Myometrial cell (primary cell): ENCODE results near the gene B4GALT3. TPM values are rescaled to one million over a fixed set of nuclear protein-coding genes. Genes with fewer than 3 reads are reported as not detected.

Source experiments
- total RNA-seq: library from RNA; depleted of rRNA; stranded (reverse); fragments of >200 nt; gene quantifications from 2 replicates; pipeline ENCODE4 v1.2.3, GENCODE V29; 2015

B4GALT3 gene
- 36.0 and 42.1 TPM in 2 replicates for total RNA-seq

DNA sequence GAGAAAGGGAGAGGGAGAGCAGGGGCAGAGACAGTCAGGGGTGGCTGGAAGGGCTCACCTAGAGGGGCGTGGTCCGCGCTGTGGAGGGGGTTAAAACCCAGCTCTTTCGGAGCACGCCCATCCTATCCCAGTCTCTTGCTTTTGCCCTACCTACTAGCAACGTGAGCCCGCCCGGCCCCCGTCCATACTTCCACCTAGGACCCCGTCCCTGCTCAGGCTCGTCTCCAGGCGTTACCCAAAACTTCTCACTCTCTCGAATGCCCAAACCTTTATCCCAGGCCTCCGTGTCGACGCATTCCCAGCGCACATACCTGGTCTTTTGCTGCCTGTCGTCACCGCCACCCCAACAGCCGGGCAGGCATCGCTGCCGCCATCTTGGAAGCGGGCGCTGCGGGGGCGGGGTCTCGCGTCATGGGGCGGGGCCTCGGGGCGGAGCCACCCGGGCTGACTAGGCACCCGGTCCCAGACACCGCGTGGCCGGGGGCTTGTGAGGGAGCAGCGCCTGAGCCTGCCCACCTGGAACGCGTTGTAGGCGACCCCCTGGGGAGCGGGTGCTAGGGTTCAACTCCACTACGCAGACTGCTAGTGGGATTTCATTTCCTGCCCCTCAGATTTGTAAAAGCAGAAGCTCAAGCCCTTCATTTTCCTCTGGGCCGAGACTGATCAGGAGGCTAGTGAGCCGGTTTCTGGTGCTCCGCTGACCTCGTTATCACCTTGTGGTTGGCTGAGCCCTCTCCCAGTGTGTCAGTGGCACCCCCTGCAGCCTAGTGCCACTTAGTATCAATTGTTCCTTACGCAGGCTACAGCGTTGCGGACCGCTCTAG, at the start of gene B4GALT3:
Gene B4GALT3 (minus strand): TSS at position 396 of the 824 bp plus-strand sequence. CDS start 1,447 bp downstream, outside the sequence.

DNA sequence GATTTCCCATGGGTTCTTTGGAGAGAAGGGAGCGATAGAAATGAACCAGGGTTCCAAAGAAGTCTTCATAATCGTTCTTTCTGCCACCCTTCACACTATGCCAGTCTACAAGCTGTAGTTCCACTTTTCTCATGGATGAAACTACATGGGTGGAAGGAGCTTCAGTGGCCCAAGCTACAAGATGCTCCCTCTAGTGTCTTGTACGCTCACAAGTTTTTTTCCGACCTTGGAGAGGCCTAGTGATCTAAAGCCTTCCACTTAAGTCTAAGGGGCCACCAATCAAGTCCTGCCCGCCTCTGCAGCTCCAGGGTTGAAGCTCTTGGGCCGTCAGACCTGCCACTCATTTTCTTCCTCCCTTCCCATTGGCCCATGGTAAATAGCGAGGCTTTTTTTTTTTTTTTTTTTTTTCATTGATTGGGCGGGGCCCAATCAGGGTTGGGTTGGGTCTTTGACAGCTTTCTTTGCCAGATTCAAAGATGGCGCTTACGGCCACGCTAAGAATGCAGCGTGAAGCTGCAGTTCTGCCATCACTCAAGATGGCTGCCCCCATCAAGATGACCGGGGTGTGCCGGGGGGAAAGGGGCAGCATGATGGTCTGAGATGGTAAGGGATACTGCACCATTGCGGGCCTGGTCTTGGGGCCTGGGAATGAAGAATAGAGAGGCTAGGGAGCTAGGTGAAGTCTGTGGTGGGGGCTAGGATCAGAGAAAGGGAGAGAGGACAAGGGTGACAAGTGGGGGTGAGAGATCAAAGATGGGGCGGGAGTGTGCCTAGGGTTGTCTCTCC, 48.4 kb upstream of the B4GALT3 start, which contains the start of gene TOMM40L:
Gene TOMM40L (plus strand): TSS at position 527 of the 786 bp plus-strand sequence. CDS start 430 bp downstream, outside the sequence.

DNA sequence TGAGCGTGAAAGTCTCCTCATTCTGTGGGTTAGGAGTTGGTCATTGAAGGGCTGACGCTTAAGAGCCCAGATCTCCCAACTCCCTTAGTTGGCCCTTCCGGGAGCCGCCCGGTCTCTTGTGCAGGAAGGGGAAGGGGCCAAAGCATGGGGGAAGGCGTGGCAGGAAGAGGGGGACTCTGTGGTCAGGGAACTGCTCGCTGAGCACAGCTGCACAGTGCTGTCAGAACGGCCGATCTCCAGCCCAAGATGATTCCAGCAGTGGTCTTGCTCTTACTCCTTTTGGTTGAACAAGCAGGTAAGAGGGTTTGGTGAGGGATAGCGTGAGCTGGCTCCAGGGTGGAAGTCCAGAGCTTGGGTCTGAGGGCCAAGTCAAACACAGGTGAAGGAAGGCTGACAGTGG, 37.8 kb upstream of the B4GALT3 start, which contains the start of gene FCER1G:
Gene FCER1G (plus strand): TSS at position 220 of the 400 bp plus-strand sequence. CDS start 27 bp downstream, at position 247.

DNA sequence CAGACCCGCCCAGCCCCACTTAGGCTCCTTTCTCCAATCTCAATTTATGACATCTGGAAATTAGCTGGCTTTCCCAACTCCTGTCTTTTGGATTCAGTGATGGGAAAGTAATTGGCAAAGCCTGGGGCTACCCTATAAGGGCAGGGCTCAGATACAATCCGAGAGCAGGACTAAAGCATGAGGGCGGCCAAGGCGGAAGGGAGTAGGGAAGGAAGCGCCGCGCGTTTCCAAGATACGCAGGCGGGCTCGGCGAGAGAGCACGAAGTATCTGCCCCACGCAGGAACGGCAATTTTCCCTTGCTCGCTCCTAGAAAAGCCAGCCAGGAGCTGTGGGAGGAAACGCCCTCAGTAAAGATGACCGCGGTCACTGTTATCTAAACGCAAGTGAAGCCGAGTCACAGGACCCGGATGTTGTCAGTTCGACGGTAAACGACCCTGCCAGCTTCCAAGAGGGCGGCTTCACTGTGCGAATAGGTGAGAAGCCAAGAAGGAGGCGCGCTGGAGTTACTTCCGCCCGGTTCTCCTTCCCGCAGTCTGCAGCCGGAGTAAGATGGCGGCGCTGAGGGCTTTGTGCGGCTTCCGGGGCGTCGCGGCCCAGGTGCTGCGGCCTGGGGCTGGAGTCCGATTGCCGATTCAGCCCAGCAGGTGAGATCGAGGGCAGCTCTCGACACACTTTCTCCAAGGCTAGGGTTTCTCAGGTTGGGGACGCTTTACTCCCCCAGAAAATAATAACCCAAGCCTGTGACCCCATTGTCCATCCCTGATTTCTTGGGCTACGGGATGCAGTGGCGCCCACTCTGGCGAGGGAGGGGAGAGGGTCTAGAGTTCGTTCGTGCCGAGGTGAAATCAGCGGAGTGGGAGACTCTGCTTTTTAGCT, 24.8 kb upstream of the B4GALT3 start, which contains the start of gene NDUFS2:
Gene NDUFS2 (plus strand): TSS at position 532 of the 877 bp plus-strand sequence. CDS start 19 bp downstream, at position 551.

DNA sequence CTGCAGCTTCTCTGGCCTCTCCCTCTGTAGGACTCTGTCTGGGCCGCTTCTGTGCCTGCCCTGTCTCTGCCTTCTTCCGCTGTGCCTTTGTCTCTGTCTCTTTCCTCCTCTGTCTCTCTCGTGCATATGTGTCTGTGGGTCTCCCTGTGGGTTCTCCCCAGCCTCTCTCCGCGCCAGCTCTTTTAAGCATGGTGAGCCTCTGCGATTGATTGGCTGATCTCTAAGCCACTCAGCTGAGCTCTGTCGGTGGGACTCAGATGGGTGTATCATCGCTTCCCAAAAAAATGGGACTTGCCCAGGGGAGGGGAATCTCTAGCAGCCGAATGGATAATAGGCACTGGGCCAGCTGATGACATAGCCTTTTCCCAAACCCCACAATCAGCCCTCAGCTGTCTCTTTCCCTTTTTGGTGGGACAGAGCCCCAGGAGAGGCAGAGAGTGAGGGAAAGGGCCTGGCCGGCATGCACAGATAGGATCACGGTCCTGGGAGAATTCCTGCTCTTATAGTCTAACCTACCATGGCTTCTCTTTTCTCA, 21.7 kb upstream of the B4GALT3 start, which contains the start of gene ADAMTS4:
Gene ADAMTS4 (minus strand): TSS at position 158 of the 535 bp plus-strand sequence. CDS start 427 bp downstream, outside the sequence.

DNA sequence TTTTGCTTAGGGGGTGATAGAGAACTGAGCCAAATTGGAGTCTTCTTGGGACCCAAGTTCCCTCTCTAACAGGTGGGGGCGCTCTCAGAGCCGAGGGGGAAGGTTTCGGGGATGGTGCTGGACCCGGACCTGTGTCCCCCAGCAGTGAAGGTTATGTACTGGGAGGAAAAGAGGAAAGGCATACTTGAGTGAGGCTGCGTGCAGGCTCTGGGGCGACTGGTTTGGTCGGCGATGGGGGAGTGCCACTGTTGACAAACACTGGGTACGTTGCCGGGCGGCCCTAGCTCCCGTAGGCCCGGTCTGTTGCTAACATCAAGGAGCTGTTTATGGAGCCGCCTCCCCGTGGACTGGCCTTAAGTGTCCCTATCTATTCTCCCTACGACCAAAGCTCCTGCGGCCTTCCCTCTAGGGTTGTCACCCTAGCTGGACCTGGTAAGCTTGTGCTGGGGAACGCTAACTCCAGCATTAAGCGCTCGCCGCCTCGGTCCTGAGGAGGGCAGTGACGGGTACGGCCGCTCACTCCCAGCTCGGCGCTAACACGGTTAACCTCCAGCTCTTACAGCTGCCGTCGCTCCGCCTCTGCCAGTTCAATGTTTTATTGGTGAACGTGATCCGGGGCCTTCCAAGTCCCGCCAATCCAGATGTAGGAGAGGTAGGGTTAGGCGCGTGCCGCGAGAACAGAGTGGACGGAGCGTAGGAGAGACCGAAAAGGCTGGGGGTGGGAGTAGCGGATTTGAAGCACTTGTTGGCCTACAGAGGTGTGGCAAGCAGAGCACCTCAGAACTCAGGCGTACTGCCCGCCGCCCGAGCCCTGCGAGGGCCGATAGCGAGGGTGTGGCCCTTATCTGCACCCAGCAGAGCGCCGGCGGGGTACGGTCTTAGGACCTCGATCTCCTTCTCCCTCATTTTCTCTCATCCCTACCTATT, 11.3 kb downstream of the B4GALT3 start, which contains the start of gene PPOX:
Gene PPOX (plus strand): TSS at position 685 of the 927 bp plus-strand sequence. CDS start 422 bp downstream, outside the sequence.

DNA sequence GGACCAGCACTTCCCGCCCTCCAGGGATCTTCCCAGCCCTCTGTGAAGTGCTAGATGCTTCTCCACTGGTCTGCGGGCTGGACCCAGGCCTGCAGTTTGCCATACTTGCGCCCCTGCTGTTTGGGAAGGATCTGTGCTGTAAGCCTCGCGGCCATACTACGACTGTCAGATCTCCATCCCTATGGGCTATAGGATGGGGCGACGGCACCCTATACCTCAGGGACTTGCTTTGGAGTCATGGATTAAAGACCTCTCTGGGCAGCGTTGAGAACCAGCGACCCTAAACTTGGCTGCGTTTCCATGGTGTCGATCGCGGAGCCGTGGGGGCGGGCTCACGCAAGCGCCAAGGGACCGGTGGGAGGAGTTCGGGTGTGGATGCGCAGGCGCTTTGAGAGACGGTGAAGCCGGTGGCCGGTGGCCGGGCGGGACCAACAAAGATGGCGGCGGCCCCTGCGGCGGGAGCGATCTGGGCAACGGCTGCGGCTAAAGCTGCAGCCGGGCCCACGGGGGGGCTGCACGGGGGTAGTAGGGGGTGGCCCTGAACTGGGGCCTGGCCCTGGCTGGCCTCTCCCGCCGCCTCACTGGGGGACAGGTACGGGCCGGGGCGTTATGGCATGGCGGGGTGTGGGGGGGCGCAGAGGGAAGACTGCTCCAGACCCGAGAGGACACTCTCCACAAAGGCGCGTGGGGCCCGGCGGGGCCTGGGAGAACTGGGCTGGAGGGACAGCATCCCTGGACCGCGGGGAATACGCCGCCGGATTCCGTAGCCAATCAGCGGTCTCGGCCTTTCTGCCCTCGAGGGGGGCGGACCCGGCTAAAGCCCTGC, 18.0 kb downstream of the B4GALT3 start, which contains the start of gene USP21:
Gene USP21 (plus strand): TSS at position 414 of the 826 bp plus-strand sequence. CDS start 1,141 bp downstream, outside the sequence.

DNA sequence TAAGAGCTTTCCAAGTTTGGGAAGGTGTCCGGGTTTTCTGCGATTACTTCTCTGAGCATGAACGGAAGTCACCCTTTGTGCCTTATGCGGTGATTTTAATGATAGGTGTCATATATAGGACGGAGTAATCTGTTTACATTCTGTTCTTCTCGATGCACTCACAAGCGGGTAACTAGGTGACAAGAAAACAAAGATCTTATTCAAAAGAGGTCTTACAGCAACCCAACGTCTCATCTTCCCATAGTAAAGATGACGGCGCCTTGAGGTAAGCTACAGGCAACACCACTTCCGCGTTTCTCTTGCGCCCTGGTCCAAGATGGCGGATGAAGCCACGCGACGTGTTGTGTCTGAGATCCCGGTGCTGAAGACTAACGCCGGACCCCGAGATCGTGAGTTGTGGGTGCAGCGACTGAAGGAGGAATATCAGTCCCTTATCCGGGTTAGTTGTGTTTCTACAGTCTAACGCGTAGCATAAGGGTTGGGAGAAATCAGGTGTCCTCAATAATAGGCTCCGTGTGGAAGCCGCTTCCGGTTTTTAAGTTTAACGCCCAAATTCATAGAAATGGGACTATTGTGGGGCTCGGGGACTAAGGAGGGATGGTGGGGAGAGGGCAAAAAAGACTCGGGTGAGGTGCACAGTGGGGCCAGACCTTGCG, 23.5 kb downstream of the B4GALT3 start, which contains the start of gene UFC1:
Gene UFC1 (plus strand): TSS at position 297 of the 656 bp plus-strand sequence. CDS start 20 bp downstream, at position 317.

DNA sequence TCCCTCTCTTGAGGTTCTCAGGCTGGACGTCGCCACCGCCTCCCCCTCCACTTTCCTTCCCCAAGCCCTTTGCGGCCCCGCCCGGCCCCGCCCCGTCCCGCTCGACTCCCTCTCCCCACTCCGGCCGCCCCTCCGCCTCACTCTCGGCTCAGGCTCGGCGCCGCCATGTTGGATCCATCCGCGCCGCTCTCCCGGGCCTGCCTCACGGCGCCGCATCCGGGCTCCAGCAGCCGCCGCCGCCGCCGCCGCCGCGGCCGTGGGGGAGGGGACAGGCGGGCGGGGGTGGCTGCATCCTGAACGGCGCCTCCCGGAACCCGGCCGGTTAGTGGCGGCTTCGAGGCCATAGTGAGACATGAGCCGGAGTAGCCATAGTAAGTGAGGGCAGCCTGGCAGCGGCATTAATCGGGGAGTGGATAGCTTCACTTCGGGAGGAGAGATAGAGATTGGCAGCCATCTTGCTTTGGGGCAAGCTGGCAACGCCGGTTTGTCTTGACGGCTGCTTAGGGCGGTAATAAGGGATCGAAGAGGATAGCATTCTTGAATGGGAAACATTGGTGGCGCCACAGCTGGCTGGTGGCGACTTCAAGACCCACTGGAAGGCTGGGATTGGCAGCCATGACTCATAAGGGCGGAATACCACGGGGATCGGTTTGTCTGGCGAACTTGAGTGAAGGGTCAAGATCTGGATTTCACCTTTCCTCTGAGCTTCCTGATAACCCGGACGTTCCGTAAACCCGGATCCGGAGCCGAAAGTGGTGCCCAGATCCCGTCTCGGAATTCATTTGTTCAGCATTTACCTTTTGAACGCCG, 44.7 kb downstream of the B4GALT3 start, which contains the start of gene DEDD:
Gene DEDD (minus strand): TSS at position 258 of the 810 bp plus-strand sequence. CDS start 8,205 bp downstream, outside the sequence.

Other genes starting within 250 kb of the B4GALT3 start
- gene ITLN2, start 222.7 kb downstream of the B4GALT3 start, total RNA-seq, result not detected in 2 replicates
- gene F11R, start 156.4 kb downstream of the B4GALT3 start, total RNA-seq, result 0.53 and 0.86 TPM in 2 replicates
- gene TSTD1, start 138.5 kb downstream of the B4GALT3 start, total RNA-seq, result 0.86 and 2.5 TPM in 2 replicates
- 65.7 and 69.8 TPM in 2 replicates for gene USF1, start 131.5 kb downstream of the B4GALT3 start, total RNA-seq
- gene ARHGAP30, start 107.6 kb downstream of the B4GALT3 start, total RNA-seq, result not detected in 2 replicates
- gene NECTIN4, start 87.9 kb downstream of the B4GALT3 start, total RNA-seq, result under 0.01 and 1.4 TPM in 2 replicates
- gene KLHDC9, start 79.1 kb downstream of the B4GALT3 start, total RNA-seq, result 2.5 and 4.0 TPM in 2 replicates
- gene PFDN2, start 59.5 kb downstream of the B4GALT3 start, total RNA-seq, result 36.3 and 83.5 TPM in 2 replicates
- 43.8 and 61.1 TPM in 2 replicates for gene NIT1, start 59.4 kb downstream of the B4GALT3 start, total RNA-seq
- 31.4 and 31.9 TPM in 2 replicates for gene DEDD, start 44.8 kb downstream of the B4GALT3 start, total RNA-seq
- gene UFC1, start 23.5 kb downstream of the B4GALT3 start, total RNA-seq, result 90.9 and 113 TPM in 2 replicates
- 8.1 and 12.2 TPM in 2 replicates for gene USP21, start 18.0 kb downstream of the B4GALT3 start, total RNA-seq
- gene PPOX, start 11.1 kb downstream of the B4GALT3 start, total RNA-seq, result 12.4 and 32.0 TPM in 2 replicates
- gene ADAMTS4, start 21.5 kb upstream of the B4GALT3 start, total RNA-seq, result 9.5 and 14.5 TPM in 2 replicates
- 134 and 138 TPM in 2 replicates for gene NDUFS2, start 24.9 kb upstream of the B4GALT3 start, total RNA-seq
- not detected in 2 replicates for gene FCER1G, start 37.8 kb upstream of the B4GALT3 start, total RNA-seq
- not detected in 2 replicates for gene APOA2, start 46.1 kb upstream of the B4GALT3 start, total RNA-seq
- gene TOMM40L, start 48.6 kb upstream of the B4GALT3 start, total RNA-seq, result 11.9 and 16.4 TPM in 2 replicates
- not detected in 2 replicates for gene NR1I3, start 60.7 kb upstream of the B4GALT3 start, total RNA-seq
- not detected in 2 replicates for gene PCP4L1, start 81.2 kb upstream of the B4GALT3 start, total RNA-seq
- gene MPZ, start 132.5 kb upstream of the B4GALT3 start, total RNA-seq, result 3.5 and 20.9 TPM in 2 replicates
- gene SDHC, start 136.9 kb upstream of the B4GALT3 start, total RNA-seq, result 41.8 and 122 TPM in 2 replicates
- not detected in 2 replicates for gene CFAP126, start 190.4 kb upstream of the B4GALT3 start, total RNA-seq